Measurements from ENCODE around the gene CDH16.

DNA sequence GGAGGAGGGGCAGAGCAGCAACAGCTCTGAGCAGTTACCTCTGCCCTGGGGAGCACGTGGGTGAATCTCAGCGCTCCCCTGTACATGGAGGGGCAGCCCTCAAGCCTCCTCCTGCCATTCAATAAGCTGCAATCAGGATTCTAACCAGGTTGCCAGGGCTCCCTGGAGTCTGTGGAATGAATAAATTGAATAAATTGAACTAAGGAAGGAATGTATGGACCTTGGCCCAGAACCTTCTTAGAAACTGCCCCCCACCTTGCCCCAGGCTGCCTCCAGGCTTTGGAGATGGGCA is 1.6 kb upstream of the CDH16 start:
- TF ChIP-seq, protein P1, sequence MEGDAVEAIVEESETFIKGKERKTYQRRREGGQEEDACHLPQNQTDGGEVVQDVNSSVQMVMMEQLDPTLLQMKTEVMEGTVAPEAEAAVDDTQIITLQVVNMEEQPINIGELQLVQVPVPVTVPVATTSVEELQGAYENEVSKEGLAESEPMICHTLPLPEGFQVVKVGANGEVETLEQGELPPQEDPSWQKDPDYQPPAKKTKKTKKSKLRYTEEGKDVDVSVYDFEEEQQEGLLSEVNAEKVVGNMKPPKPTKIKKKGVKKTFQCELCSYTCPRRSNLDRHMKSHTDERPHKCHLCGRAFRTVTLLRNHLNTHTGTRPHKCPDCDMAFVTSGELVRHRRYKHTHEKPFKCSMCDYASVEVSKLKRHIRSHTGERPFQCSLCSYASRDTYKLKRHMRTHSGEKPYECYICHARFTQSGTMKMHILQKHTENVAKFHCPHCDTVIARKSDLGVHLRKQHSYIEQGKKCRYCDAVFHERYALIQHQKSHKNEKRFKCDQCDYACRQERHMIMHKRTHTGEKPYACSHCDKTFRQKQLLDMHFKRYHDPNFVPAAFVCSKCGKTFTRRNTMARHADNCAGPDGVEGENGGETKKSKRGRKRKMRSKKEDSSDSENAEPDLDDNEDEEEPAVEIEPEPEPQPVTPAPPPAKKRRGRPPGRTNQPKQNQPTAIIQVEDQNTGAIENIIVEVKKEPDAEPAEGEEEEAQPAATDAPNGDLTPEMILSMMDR (IDR thresholded peaks at IDR 0.05) = no peak
- no peak for TF ChIP-seq POLR2A (IDR thresholded peaks at IDR 0.05)

Measured in heart left ventricle (tissue), 13 donors.